K562 (cell line): ENCODE results near the gene SPAG7. TPM values are rescaled to one million over a fixed set of nuclear protein-coding genes. Genes with fewer than 3 reads are reported as not detected.

Experiments used
- CBX2 ChIP-seq: fragments of 200-600 bp; sonication (generic); IDR thresholded peaks from one replicate; pipeline ENCODE4 v1.6.1; 2012; ENCODE audit warnings: mild to moderate bottlenecking, low read length, inconsistent platforms; ENCODE audit not compliant: insufficient read depth, poor library complexity, severe bottlenecking
- CCNT2 ChIP-seq: IDR thresholded peaks from 2 replicates; pipeline ENCODE4 v1.6.1; 2011; ENCODE audit warnings: borderline replicate concordance, low read depth, mild to moderate bottlenecking, moderate library complexity, mixed read lengths, low read length; ENCODE audit not compliant: insufficient read length; ENCODE audit errors: extremely low read depth
- CHD2 ChIP-seq: IDR thresholded peaks from 2 replicates; pipeline ENCODE4 v1.6.1; 2011; ENCODE audit warnings: low read depth, low read length
- EZH2 ChIP-seq: IDR thresholded peaks from 2 replicates; pipeline ENCODE4 v1.6.1; 2012; ENCODE audit warnings: low read depth, mild to moderate bottlenecking, inconsistent platforms, low read length, borderline replicate concordance
- FIP1L1 ChIP-seq: fragments of 200-400 bp; formaldehyde crosslinking; IDR thresholded peaks from 2 replicates; pipeline ENCODE4 v1.6.1; 2018; ENCODE audit warnings: mild to moderate bottlenecking, low read depth, low read length; ENCODE audit not compliant: poor library complexity, severe bottlenecking
- HDAC2 ChIP-seq: fragments of 450-650 bp; IDR thresholded peaks from 2 replicates; pipeline ENCODE4 v1.6.1; 2016; ENCODE audit warnings: mild to moderate bottlenecking
- HIVEP1 ChIP-seq: fragments of 250-450 bp; sonication (Bioruptor Pico); IDR thresholded peaks from 2 replicates; pipeline ENCODE4 v1.4.0; 2020; ENCODE audit warnings: mild to moderate bottlenecking
- KAT2B ChIP-seq: IDR thresholded peaks from one replicate; pipeline ENCODE4 v1.6.1; 2012; ENCODE audit warnings: low read depth, mild to moderate bottlenecking, control low read depth, inconsistent platforms, low read length, moderate library complexity
- KLF10 ChIP-seq: fragments of 250-450 bp; sonication (Bioruptor Pico); IDR thresholded peaks from 2 replicates; pipeline ENCODE4 v1.6.1; 2021; ENCODE audit warnings: matching md5 sums
- NCOA6 ChIP-seq: fragments of 450-650 bp; IDR thresholded peaks from 2 replicates; pipeline ENCODE4 v1.6.1; 2017; ENCODE audit warnings: mild to moderate bottlenecking
- POLR2AphosphoS2 ChIP-seq: IDR thresholded peaks from 2 replicates; pipeline ENCODE4 v1.6.1; 2012; ENCODE audit warnings: low read length, improper control_type of control experiment
- RBFOX2 ChIP-seq: fragments of 200-400 bp; formaldehyde crosslinking; IDR thresholded peaks from 2 replicates; pipeline ENCODE4 v1.6.1; 2017; ENCODE audit warnings: low read depth, mild to moderate bottlenecking, low read length, moderate library complexity
- SMARCA5 ChIP-seq: fragments of 450-650 bp; IDR thresholded peaks from 2 replicates; pipeline ENCODE4 v1.6.1; 2016
- STAT5B ChIP-seq: fragments of 250-450 bp; sonication (Bioruptor Pico); IDR thresholded peaks from 2 replicates; pipeline ENCODE4 v1.8.0; 2021; ENCODE audit warnings: mild to moderate bottlenecking, inconsistent platforms
- ZC3H11A ChIP-seq: IDR thresholded peaks from 2 replicates; pipeline ENCODE4 v1.6.1; 2012; ENCODE audit warnings: low read depth, low read length, improper control_type of control experiment
- ZNF217 ChIP-seq: sonication (generic); formaldehyde crosslinking; IDR thresholded peaks from 2 replicates; pipeline ENCODE4 v1.8.0; 2022; ENCODE audit warnings: mild to moderate bottlenecking, missing genetic modification reagents
- ZNF79 ChIP-seq: fragments of 250-450 bp; sonication (Bioruptor Pico); IDR thresholded peaks from 2 replicates; pipeline ENCODE4 v1.4.0; 2020; ENCODE audit warnings: low read depth, mild to moderate bottlenecking, moderate library complexity
- polyA plus RNA-seq, 8 experiments: library from polyadenylated mRNA; depleted of rRNA in 4 of 8; stranded (reverse) in 5 of 8; unstranded in 3 of 8; fragments of >200 nt; fragmentation: Nextera tagmentation in 2 of 8; fragmentation: Illumina TruSeq in 1 of 8; extraction: Ambion mirVana in 2 of 8; extraction: Trizol in 1 of 8; gene quantifications; 2 replicates each; pipeline versions ENCODE4 v1.2.1 to v1.2.3, GENCODE V29; 2011 to 2014; ENCODE audit warnings: inconsistent platforms in 1 of 8, missing spikeins in 1 of 8
- total RNA-seq, 7 experiments: library from RNA; depleted of rRNA in 6 of 7; stranded (reverse); fragments of >200 nt in 6 of 7; fragmentation: Illumina TruSeq in 2 of 7; extraction: Trizol in 2 of 7; gene quantifications; 2 replicates each; pipeline versions ENCODE4 v1.2.1 to v1.2.3, GENCODE V29; 2011 to 2021; ENCODE audit warnings: low replicate concordance in 1 of 7
- TF ChIP-seq, protein P1 (sequence below): fragments of 200-400 bp; formaldehyde crosslinking; IDR thresholded peaks from 2 replicates; pipeline ENCODE4 v1.6.1; 2017; ENCODE audit warnings: mild to moderate bottlenecking, low read depth, low read length, moderate library complexity
- TF ChIP-seq, protein P2 (sequence below): fragments of 450-650 bp; formaldehyde crosslinking; IDR thresholded peaks from 2 replicates; pipeline ENCODE4 v1.4.0; 2022; ENCODE audit warnings: missing genetic modification characterization
- TF ChIP-seq, protein P3 (sequence below): fragments of 450-650 bp; IDR thresholded peaks from 2 replicates; pipeline ENCODE4 v1.6.1; 2017; ENCODE audit warnings: antibody characterized with exemption
- TF ChIP-seq, protein P4 (sequence below): fragments of 450-650 bp; formaldehyde crosslinking; IDR thresholded peaks from 2 replicates; pipeline ENCODE4 v1.4.0; 2022; ENCODE audit warnings: mild to moderate bottlenecking, moderate library complexity

Gene SPAG7
- total and polyA plus RNA-seq, 9 of the 15 experiments (the other 6 are each of a cell fraction or from before 2014, with no cell fraction given) = 5.6 to 53.5 (median 36.3) TPM

DNA sequence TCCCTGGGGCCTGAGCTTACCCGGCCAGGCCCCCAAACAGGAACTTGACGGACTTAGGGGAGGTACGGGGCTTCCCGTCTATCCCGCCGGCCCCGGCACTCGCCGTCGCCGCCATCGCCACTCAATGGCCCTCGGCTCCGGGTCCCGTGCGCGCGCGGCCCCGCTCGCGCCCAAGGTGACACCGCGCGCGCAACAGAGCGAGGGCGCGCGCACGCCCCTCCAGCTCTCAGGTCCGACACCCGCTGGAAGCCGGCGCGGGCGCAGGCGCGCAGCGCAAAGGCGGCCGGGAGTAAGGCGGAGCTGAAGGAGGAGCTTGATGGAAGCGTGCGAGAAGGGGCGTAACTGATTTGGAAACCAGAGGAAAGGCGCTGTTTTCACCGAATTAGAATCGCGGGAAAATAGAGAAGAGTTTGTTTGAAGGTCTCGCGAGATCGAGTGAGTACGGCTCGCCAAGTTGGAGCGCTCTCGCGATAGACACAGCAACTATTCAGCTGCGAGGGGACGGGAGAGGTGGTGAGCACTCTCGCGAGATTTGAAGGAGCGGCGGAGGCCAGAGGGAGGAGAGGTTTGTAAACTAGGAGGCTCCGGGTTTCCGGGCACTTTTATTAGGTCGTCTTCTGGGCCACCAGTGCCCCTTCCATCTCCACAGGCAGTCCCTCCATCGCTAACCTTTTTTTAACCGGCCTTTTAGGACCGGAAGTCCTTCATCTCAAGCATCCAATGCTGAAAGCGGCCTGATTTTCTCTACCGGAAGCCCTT, 27.6 kb downstream of the SPAG7 start, which contains the start of the genes RNF167 and SLC25A11 (continued):
- TF ChIP-seq, protein P1, sequence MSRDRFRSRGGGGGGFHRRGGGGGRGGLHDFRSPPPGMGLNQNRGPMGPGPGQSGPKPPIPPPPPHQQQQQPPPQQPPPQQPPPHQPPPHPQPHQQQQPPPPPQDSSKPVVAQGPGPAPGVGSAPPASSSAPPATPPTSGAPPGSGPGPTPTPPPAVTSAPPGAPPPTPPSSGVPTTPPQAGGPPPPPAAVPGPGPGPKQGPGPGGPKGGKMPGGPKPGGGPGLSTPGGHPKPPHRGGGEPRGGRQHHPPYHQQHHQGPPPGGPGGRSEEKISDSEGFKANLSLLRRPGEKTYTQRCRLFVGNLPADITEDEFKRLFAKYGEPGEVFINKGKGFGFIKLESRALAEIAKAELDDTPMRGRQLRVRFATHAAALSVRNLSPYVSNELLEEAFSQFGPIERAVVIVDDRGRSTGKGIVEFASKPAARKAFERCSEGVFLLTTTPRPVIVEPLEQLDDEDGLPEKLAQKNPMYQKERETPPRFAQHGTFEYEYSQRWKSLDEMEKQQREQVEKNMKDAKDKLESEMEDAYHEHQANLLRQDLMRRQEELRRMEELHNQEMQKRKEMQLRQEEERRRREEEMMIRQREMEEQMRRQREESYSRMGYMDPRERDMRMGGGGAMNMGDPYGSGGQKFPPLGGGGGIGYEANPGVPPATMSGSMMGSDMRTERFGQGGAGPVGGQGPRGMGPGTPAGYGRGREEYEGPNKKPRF = no peak
- TF ChIP-seq ZNF79 (CRISPR knock-in tag) (no peak), CHD2 (peak; percentile 99), ZC3H11A (no peak), STAT5B (CRISPR knock-in tag) (no peak), HDAC2 (no peak), KAT2B (no peak), RBFOX2 (peak; percentile 94), POLR2AphosphoS2 (no peak), FIP1L1 (peak; percentile 28), CBX2 (no peak), CCNT2 (peak; percentile 71), NCOA6 (no peak), EZH2 (no peak), HIVEP1 (CRISPR knock-in tag) (no peak), KLF10 (CRISPR knock-in tag) (no peak), ZNF217 (no peak), SMARCA5 (no peak)
- TF ChIP-seq, protein P2, sequence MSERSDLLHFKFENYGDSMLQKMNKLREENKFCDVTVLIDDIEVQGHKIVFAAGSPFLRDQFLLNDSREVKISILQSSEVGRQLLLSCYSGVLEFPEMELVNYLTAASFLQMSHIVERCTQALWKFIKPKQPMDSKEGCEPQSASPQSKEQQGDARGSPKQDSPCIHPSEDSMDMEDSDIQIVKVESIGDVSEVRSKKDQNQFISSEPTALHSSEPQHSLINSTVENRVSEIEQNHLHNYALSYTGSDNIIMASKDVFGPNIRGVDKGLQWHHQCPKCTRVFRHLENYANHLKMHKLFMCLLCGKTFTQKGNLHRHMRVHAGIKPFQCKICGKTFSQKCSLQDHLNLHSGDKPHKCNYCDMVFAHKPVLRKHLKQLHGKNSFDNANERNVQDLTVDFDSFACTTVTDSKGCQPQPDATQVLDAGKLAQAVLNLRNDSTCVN = no peak
- TF ChIP-seq, protein P3, sequence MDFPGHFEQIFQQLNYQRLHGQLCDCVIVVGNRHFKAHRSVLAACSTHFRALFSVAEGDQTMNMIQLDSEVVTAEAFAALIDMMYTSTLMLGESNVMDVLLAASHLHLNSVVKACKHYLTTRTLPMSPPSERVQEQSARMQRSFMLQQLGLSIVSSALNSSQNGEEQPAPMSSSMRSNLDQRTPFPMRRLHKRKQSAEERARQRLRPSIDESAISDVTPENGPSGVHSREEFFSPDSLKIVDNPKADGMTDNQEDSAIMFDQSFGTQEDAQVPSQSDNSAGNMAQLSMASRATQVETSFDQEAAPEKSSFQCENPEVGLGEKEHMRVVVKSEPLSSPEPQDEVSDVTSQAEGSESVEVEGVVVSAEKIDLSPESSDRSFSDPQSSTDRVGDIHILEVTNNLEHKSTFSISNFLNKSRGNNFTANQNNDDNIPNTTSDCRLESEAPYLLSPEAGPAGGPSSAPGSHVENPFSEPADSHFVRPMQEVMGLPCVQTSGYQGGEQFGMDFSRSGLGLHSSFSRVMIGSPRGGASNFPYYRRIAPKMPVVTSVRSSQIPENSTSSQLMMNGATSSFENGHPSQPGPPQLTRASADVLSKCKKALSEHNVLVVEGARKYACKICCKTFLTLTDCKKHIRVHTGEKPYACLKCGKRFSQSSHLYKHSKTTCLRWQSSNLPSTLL = no peak
- TF ChIP-seq, protein P4, sequence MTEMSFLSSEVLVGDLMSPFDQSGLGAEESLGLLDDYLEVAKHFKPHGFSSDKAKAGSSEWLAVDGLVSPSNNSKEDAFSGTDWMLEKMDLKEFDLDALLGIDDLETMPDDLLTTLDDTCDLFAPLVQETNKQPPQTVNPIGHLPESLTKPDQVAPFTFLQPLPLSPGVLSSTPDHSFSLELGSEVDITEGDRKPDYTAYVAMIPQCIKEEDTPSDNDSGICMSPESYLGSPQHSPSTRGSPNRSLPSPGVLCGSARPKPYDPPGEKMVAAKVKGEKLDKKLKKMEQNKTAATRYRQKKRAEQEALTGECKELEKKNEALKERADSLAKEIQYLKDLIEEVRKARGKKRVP = no peak
